ENCODE measurements around the gene NPL.

GRCh38 chr1:182817802-182818201 is 28.2 kb downstream of the NPL start:
- TF ChIP-seq POLR2A (IDR thresholded peaks at IDR 0.05; ENCODE audit: low read length) (no peak), RNF2 (IDR thresholded peaks at IDR 0.05; ENCODE audit: borderline replicate concordance, low read depth) (no peak), PHF8 (IDR thresholded peaks at IDR 0.05; ENCODE audit: borderline replicate concordance, low read depth) (no peak), CTCF (IDR thresholded peaks at IDR 0.05) (no peak), NPAS2 (CRISPR knock-in tag; IDR thresholded peaks at IDR 0.05; ENCODE audit: borderline replicate concordance) (no peak), CHD2 (IDR thresholded peaks at IDR 0.05; ENCODE audit: low read length, partially characterized antibody) (no peak), REST (IDR thresholded peaks at IDR 0.05) (no peak), CBX8 (IDR thresholded peaks at IDR 0.05) (no peak), BHLHE40 (IDR thresholded peaks at IDR 0.05; ENCODE audit: low read depth, low read length) (no peak), MAX (IDR thresholded peaks at IDR 0.05) (no peak), RAD21 (conservative IDR thresholded peaks at IDR 0.05 in 1 of 2, IDR thresholded peaks at IDR 0.05 in 1 of 2) (no peak), ELK1 (IDR thresholded peaks at IDR 0.05; ENCODE audit: low read depth, low read length) (no peak), SREBF2 (IDR thresholded peaks at IDR 0.05) (no peak), BCL3 (IDR thresholded peaks at IDR 0.05) (no peak)
